Measurements from ENCODE around the gene NXF1.

GRCh38 chr11:62844154-62844553, 38.9 kb upstream of the NXF1 start:
- TF ChIP-seq BHLHE40 (IDR thresholded peaks at IDR 0.05; ENCODE audit: low read length), result no peak
- TF ChIP-seq NFYC (CRISPR knock-in tag; IDR thresholded peaks at IDR 0.05), result no peak
- TF ChIP-seq SP2 (CRISPR knock-in tag; IDR thresholded peaks at IDR 0.05), result no peak
- TF ChIP-seq GTF2F1 (IDR thresholded peaks at IDR 0.05; ENCODE audit: low read length), result no peak
- no peak for TF ChIP-seq CTCF (CRISPR knock-in tag; IDR thresholded peaks at IDR 0.05)
- no peak for TF ChIP-seq POLR2AphosphoS2 (IDR thresholded peaks at IDR 0.05; ENCODE audit: low read depth, low read length)
- TF ChIP-seq, protein P1, sequence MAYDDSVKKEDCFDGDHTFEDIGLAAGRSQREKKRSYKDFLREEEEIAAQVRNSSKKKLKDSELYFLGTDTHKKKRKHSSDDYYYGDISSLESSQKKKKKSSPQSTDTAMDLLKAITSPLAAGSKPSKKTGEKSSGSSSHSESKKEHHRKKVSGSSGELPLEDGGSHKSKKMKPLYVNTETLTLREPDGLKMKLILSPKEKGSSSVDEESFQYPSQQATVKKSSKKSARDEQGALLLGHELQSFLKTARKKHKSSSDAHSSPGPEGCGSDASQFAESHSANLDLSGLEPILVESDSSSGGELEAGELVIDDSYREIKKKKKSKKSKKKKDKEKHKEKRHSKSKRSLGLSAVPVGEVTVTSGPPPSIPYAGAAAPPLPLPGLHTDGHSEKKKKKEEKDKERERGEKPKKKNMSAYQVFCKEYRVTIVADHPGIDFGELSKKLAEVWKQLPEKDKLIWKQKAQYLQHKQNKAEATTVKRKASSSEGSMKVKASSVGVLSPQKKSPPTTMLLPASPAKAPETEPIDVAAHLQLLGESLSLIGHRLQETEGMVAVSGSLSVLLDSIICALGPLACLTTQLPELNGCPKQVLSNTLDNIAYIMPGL (CRISPR knock-in tag; IDR thresholded peaks at IDR 0.05; ENCODE audit: borderline replicate concordance in 1 of 2, low read depth in 1 of 2), result no peak
- TF ChIP-seq ZNF629 (CRISPR knock-in tag; conservative IDR thresholded peaks at IDR 0.05), result no peak
- no peak for TF ChIP-seq HCFC1 (IDR thresholded peaks at IDR 0.05; ENCODE audit: low read depth, low read length)
